RWPE1 (cell line): Measurements from ENCODE around the gene VCPKMT.

ENCODE experiments used
- CTCF ChIA-PET: fragments of 350-600 bp; sonication (Branson Sonifier 250); formaldehyde crosslinking; extraction: SDS; loops from one replicate; lab custom pipeline; 2021; lab: Yijun Ruan, JAX
- POLR2A ChIA-PET: fragments of 400-600 bp; formaldehyde crosslinking; extraction: SDS; loops from one replicate; lab custom pipeline; 2020; ENCODE audit warnings: antibody characterized with exemption; ENCODE audit not compliant: low non-redundant PET; lab: Yijun Ruan, JAX
- DNase-seq: peaks from one replicate; pipeline ENCODE4 v3.0.0; 2012; ENCODE audit warnings: low spot score
- H3K27ac ChIP-seq: fragments of 450-650 bp; 2 replicates; pipeline ENCODE4 v1.5.1; 2017
- TF ChIP-seq, protein P1 (sequence below): fragments of 450-650 bp; conservative IDR thresholded peaks from 2 replicates; pipeline ENCODE4 v1.5.1; 2017; ENCODE audit warnings: low read depth, mild to moderate bottlenecking

Gene VCPKMT

DNA sequence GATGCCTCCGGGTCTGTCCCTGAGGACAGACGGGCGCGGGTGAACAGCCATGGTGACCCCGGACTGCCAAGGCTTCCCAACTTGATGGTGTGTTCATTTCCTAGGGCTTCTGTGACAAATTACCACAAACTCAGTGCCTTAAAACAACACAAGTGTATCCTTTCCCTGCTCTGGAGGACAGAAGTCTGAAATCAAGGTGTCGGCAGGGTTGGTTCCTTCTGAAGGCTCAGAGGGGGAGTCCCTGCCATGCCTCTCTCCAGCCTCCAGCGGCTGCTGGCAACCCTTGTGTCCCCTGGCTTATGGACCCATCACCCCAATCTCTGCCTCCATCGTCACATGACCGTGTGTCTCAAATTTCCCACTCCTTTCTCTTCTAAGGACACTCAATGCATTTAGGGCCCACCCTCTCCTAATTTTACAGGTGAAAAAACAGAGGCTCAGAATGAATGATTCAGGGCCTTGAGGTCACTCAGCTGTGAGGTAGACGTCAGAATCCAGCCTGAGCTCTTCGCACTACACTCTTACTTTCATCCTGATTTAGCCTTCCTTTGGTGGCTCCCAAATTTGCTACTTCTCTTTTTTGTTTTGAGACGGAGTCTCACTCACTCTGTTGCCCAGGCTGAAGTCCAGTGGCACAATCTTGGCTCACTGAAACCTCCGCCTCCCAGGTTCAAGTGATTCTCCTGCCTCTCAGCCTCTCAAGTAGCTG is 45.4 kb downstream of the VCPKMT start:
- ChIA-PET POLR2A (no interaction called here), CTCF (interaction anchor here (0.8 kb wide), 1 partner anchor 124 kb away, joined by 4 read pairs; no protein-coding TSS in a partner anchor)
- TF ChIP-seq, protein P1, sequence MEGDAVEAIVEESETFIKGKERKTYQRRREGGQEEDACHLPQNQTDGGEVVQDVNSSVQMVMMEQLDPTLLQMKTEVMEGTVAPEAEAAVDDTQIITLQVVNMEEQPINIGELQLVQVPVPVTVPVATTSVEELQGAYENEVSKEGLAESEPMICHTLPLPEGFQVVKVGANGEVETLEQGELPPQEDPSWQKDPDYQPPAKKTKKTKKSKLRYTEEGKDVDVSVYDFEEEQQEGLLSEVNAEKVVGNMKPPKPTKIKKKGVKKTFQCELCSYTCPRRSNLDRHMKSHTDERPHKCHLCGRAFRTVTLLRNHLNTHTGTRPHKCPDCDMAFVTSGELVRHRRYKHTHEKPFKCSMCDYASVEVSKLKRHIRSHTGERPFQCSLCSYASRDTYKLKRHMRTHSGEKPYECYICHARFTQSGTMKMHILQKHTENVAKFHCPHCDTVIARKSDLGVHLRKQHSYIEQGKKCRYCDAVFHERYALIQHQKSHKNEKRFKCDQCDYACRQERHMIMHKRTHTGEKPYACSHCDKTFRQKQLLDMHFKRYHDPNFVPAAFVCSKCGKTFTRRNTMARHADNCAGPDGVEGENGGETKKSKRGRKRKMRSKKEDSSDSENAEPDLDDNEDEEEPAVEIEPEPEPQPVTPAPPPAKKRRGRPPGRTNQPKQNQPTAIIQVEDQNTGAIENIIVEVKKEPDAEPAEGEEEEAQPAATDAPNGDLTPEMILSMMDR: no peak
- DNase-seq: no peak
- no peak overlapping the region for H3K27ac ChIP-seq

DNA sequence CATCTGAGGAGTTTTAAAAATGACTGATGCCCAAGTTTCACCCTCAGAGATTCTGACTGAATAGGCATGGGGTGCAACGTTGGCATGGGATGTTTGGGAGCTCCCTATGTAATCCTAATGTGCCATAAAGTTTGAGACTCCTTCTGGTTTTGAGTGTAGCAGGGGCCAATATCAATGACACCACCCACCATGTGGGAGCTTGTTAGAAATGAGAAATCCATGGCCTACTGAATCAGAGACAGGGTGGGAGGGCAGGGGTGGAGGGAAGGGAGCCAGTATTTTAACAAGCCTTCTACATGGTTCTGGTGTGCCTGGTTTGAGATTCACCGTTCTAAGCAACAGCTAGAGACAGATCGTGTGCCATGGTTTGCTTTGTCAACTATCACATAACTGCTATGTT is 46.1 kb downstream of the VCPKMT start:
- ChIA-PET CTCF (no interaction called here), POLR2A (no interaction called here)
- H3K27ac ChIP-seq: no peak overlapping the region
- no peak for DNase-seq
- TF ChIP-seq, protein P1: no peak

DNA sequence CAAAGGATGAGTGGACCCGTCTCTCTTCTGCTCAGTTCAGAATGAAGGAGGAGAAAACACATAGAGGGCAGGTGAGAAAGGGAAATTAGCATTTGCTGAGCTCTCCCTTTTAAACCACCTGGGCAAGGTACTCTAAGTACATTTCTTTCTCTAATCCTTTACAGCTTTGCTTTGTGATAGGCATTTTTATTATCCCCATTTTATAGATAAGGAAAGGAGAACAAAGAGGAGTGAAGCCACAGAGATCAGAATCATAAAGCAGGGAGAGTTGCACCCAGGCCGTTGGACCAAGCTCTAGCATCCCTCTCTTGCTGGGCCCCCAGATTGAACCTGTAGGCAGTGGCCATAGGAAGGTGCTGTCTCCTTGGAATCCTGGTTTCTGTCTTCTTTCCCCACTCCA is 47.0 kb downstream of the VCPKMT start:
- no peak overlapping the region for H3K27ac ChIP-seq
- DNase-seq: no peak
- CTCF ChIA-PET: interaction anchor here (0.7 kb wide), 1 partner anchor 69 kb away, joined by 4 read pairs; no protein-coding TSS in a partner anchor
- TF ChIP-seq, protein P1: no peak
- POLR2A ChIA-PET: no interaction called here

DNA sequence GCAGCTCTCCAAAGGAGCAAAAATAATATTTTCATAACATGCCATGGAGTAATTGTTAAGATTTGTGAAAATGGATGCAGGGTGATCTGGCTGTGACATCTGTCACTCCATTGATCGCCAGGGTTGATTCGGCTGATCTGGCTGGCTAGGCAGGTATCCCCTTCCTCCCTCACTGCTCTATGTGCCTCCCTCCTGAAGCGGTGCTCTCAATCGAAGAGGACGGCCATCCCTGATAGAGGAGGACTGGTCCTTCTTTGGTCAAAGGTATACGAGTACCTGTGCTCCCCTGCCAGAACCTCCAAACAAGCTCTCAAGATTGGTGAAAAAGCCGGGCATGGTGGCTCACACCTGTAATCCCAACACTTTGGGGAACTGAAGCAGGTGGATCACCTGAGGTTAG is 47.9 kb downstream of the VCPKMT start:
- H3K27ac ChIP-seq: peak overlapping the region; percentile 53; the same call in 1 of the 2 replicates
- ChIA-PET CTCF (no interaction called here), POLR2A (no interaction called here)
- TF ChIP-seq, protein P1: no peak
- DNase-seq: no peak

DNA sequence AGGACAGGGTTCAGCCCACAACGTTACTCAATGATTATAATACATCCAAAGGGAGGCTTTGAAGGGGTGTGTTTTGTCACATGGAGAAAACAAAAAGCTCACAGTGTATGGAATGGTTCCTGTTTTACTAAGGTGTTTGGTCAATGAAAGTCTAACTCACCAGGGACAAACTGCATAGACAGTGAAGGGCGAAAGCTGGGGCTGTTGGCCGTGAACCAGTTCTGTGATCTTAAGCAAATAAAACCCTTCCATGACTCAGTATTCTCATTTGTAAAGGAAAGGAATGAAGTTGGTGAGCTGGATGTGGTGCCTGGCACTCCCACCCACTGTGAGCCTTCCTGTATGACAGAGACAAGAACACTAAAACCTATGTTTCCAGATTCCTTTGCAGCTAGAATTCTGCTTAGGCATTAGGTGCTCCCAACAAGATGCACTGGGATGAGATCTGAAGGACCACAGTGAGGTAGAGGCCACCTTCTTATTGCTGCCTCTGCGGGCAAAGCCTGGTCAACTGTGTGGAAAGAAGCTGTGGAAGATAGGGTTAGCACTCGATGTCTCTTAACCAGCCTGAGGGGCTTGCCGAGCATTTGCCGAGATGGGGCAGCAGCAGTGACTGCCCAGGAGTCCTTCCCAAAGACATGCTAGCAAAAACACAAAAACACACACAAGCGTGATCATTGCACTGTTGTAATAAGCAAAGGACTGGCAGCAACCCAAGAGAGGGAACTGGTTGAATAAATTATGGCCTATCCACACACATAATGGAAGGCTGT is 48.5 kb downstream of the VCPKMT start:
- TF ChIP-seq, protein P1: no peak
- DNase-seq: peak; percentile 53
- peak overlapping the region; percentile 53 for H3K27ac ChIP-seq
- POLR2A ChIA-PET: no interaction called here
- CTCF ChIA-PET: interaction anchor here (0.7 kb wide), 1 partner anchor 206 kb away, joined by 3 read pairs; no protein-coding TSS in a partner anchor

DNA sequence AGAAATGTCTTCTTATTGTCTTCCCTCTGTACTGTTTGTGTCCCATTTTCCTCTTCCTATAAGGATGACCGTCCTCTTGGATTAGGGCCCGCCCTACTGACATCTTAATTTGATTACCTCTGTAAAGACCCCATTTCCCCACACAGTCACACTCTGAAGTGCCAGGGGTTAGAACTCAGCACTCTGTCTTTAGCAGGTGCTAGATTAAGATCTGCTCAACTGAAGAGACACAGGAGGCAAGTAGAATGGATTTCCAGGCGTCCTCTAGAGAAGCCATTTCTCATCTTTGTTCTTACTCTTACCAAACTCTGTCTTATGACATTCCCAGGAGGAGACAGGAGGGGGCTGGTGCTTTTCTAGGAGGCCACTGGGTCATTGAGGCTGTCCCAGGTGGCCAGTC is 50.8 kb downstream of the VCPKMT start:
- TF ChIP-seq, protein P1: no peak
- no peak for DNase-seq
- H3K27ac ChIP-seq: no peak overlapping the region
- ChIA-PET POLR2A (no interaction called here), CTCF (no interaction called here)
